ENCODE data around the gene PPARG. TPM values are rescaled to one million over a fixed set of nuclear protein-coding genes. Genes with fewer than 3 reads are reported as not detected.
A peak's percentile ranks its signal among the peaks of the same experiment; 100 is the strongest.

PPARG gene
- total and polyA plus RNA-seq, 10 donors = 5.5 to 28.0 (median 19.4) TPM

GRCh38 chr3:12318758-12319621 lies 30.1 kb downstream of the PPARG start:
- intact Hi-C loops (cut with DNase I; ENCODE audit: low total_unique reads) = no loop called here
- no peak for DNase-seq
- peak overlapping the region in 7 of 8 donors; percentile 22 to 56 (median 52) for H3K27ac ChIP-seq
- peaks cover 0 to 56% (median 20%) of the 10 kb centered on the region in 6 donors for H3K4me1 ChIP-seq
- H3K36me3 ChIP-seq = no peaks in the 10 kb centered on the region
- no peaks in the 10 kb centered on the region for H3K9me3 ChIP-seq
- no peak overlapping the region for H3K4me3 ChIP-seq
- no peaks in the 10 kb centered on the region for H3K27me3 ChIP-seq (replicated peaks in 1 of 7)
- 47 to 73% (median 61%) methylated on average over 5 of the region's 5 CpGs for WGBS, 5 donors
- no peak for TF ChIP-seq POLR2AphosphoS5 (IDR thresholded peaks at IDR 0.05)
- no peak for TF ChIP-seq POLR2A (IDR thresholded peaks at IDR 0.05)
- no peak for TF ChIP-seq CTCF (IDR thresholded peaks at IDR 0.05 in 8 of 11, conservative IDR thresholded peaks at IDR 0.05 in 3 of 11)

- Histone ChIP-seq H3K27me3 (replicated peaks in 1 of 7) (no peaks in the 10 kb centered on the region), H3K27ac (no peak overlapping the region), H3K36me3 (no peaks in the 10 kb centered on the region), H3K4me1 (peaks cover 0 to 72% (median 26%) of the 10 kb centered on the region in 6 donors), H3K9me3 (no peaks in the 10 kb centered on the region), H3K4me3 (no peak overlapping the region)
- TF ChIP-seq POLR2AphosphoS5 (IDR thresholded peaks at IDR 0.05) (no peak), POLR2A (IDR thresholded peaks at IDR 0.05) (no peak), CTCF (IDR thresholded peaks at IDR 0.05 in 8 of 11, conservative IDR thresholded peaks at IDR 0.05 in 3 of 11) (no peak)
- DNase-seq = no peak
- WGBS, 5 donors = 50 to 78% (median 69%) methylated on average over 2 of the region's 2 CpGs
- intact Hi-C loops (cut with DNase I; ENCODE audit: low total_unique reads) = no loop called here
Observed at GRCh38 chr3:12321015-12321414, 32.1 kb downstream of the PPARG start.

DNA sequence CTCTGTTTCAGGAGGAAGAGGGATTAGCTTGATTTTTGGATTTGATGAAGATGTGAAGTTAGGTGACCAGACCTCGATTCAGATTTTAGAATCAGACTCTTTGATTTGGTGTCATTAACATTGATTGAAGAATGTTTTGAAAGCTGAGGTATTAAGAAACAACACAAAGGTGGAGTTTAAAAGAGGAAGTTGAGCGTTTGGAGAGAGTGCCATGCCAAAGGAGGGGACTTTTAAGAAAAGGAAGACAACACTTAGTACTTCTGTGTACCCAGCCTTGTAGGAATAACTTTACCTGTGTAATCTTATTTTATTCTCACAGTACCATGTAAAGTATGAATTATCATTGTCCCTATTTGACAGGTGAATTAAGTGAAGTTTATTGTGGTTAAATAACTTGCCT lies 34.4 kb downstream of the PPARG start:
- H3K36me3 ChIP-seq = no peaks in the 10 kb centered on the region
- peaks cover 0 to 66% (median 21%) of the 10 kb centered on the region in 6 donors for H3K4me1 ChIP-seq
- H3K4me3 ChIP-seq = no peak overlapping the region
- no peak for TF ChIP-seq POLR2AphosphoS5 (IDR thresholded peaks at IDR 0.05)
- TF ChIP-seq CTCF (IDR thresholded peaks at IDR 0.05 in 8 of 11, conservative IDR thresholded peaks at IDR 0.05 in 3 of 11) = no peak
- no peak for TF ChIP-seq POLR2A (IDR thresholded peaks at IDR 0.05)
- DNase-seq = no peak
- peak overlapping the region in 2 of 8 donors; percentile 9 to 15 for H3K27ac ChIP-seq
- 31 to 45% (median 33%) methylated on average over 2 of the region's 2 CpGs for WGBS, 5 donors
- no peaks in the 10 kb centered on the region for H3K9me3 ChIP-seq
- intact Hi-C loops (cut with DNase I; ENCODE audit: low total_unique reads) = no loop called here
- no peaks in the 10 kb centered on the region for H3K27me3 ChIP-seq (replicated peaks in 1 of 7)

Measured in spleen (tissue), 11 donors.